PFSK-1 (cell line): Measurements from ENCODE around the gene MSI2.

Experiments used
- FOXP2 ChIP-seq: optimal IDR thresholded peaks from 2 replicates; pipeline ENCODE3; 2011; ENCODE audit warnings: borderline replicate concordance, control low read depth, inconsistent platforms; ENCODE audit not compliant: insufficient read depth; ENCODE audit errors: extremely low read length, extremely low read depth
- POLR2AphosphoS5 ChIP-seq: IDR thresholded peaks from 2 replicates; pipeline ENCODE4 v1.6.1; 2012; ENCODE audit warnings: low read depth, mild to moderate bottlenecking, control low read depth, low read length, moderate library complexity
- SIN3A ChIP-seq: IDR thresholded peaks from 2 replicates; pipeline ENCODE4 v1.6.1; 2012; ENCODE audit warnings: mild to moderate bottlenecking, low read length, moderate library complexity, borderline replicate concordance; ENCODE audit not compliant: insufficient read depth
- TAF1 ChIP-seq: IDR thresholded peaks from 2 replicates; pipeline ENCODE4 v1.6.1; 2012; ENCODE audit warnings: low read length, control low read depth, borderline replicate concordance; ENCODE audit not compliant: insufficient read depth
- TF ChIP-seq, protein P1 (sequence below), 2 experiments: IDR thresholded peaks; 2 replicates each; pipeline versions ENCODE4 v1.6.1 to v1.8.0; 2011 to 2012; ENCODE audit warnings: low read depth in 2 of 2, low read length in 2 of 2, control low read depth in 1 of 2, inconsistent platforms in 1 of 2, mild to moderate bottlenecking in 1 of 2, moderate library complexity in 1 of 2; ENCODE audit not compliant: insufficient read depth in 1 of 2

MSI2 gene

DNA sequence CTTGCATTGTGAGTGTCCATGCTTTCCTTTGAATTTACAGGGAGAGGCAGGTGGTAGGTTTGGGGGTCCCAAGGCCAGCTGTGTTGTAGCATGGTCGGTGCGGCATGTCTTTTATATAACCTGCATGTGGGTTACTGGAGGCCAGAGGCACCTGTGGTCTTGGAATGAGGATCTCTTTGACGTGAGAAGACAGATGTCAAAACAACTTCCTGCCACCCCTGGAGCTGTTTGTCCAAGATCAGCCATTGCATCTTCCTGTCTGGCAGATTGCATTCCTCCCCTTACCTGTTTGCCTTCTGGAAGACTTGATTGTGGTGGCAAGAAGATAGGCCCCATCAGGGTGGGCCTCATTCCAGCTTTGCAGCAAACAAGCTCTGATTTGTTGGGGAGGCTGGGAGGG is 175.1 kb downstream of the MSI2 start:
- TF ChIP-seq, protein P1, sequence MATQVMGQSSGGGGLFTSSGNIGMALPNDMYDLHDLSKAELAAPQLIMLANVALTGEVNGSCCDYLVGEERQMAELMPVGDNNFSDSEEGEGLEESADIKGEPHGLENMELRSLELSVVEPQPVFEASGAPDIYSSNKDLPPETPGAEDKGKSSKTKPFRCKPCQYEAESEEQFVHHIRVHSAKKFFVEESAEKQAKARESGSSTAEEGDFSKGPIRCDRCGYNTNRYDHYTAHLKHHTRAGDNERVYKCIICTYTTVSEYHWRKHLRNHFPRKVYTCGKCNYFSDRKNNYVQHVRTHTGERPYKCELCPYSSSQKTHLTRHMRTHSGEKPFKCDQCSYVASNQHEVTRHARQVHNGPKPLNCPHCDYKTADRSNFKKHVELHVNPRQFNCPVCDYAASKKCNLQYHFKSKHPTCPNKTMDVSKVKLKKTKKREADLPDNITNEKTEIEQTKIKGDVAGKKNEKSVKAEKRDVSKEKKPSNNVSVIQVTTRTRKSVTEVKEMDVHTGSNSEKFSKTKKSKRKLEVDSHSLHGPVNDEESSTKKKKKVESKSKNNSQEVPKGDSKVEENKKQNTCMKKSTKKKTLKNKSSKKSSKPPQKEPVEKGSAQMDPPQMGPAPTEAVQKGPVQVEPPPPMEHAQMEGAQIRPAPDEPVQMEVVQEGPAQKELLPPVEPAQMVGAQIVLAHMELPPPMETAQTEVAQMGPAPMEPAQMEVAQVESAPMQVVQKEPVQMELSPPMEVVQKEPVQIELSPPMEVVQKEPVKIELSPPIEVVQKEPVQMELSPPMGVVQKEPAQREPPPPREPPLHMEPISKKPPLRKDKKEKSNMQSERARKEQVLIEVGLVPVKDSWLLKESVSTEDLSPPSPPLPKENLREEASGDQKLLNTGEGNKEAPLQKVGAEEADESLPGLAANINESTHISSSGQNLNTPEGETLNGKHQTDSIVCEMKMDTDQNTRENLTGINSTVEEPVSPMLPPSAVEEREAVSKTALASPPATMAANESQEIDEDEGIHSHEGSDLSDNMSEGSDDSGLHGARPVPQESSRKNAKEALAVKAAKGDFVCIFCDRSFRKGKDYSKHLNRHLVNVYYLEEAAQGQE (IDR thresholded peaks at IDR 0.05; ENCODE audit: insufficient read depth in 1 of 2, low read depth in 2 of 2, low read length in 2 of 2) = no peak
- TF ChIP-seq SIN3A (no peak), TAF1 (no peak), POLR2AphosphoS5 (no peak), FOXP2 (no peak)

DNA sequence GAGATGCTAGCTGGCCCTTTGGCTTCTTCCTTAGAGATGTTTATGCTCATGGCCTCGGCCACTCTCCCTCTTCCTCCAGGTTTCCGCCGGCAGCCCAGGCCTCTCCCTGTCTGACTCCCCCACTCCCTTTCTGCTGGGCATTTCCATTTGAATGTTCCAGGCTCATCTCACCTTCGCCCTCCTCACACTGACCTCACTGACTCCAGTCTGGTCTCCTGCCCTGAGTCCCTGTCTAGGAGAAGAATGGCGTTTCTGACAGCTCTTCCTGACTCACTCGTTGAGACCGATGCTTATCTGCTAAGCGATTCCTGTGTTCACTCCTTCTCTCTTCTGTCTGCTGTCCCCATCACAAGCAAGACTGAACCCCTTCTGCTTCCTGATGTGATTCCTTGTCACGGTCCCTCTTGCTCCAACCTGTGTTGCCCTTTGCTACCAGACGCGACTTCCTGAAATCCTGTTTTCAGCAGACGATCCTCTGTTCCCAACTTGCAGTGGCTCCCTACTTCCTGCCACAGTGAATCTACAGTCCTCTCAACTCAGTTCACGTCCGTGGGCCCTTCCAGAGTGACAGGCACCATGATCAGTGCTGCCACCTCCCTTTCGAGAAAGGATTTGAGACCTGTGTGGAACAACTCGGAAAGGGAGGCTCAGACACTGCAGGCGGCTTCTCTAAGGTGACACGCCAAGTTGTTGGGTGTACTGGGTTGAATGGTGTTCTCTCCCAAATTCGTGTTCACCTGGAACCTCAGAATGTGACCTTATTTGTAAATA is 176.4 kb downstream of the MSI2 start:
- 0 out of 2 replicates have a peak, but pooled peaks have one; percentile 15 for TF ChIP-seq SIN3A
- no peak for TF ChIP-seq FOXP2

DNA sequence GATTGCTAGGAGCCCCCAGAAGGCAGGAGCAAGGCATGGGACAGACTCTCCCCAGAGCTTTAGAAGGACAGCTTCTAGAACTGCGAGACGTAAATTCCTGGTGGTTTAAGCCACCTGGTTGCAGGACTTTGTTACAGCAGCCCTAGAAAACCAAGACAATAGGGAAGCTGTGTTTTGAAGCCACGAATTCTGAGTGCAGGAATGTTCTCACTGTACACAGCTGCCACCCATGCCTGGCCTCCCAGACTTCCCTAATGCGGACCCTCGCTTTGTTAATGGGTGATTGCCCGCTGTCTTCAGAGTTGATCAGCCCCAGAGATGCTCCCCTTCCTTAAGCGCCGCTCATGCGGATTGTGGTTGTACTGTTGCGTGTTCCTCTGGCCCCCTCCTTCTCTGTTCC is 177.1 kb downstream of the MSI2 start:
- TF ChIP-seq FOXP2 (no peak), POLR2AphosphoS5 (no peak), TAF1 (no peak), SIN3A (no peak)
- TF ChIP-seq, protein P1 (IDR thresholded peaks at IDR 0.05; ENCODE audit: insufficient read depth in 1 of 2, low read depth in 2 of 2, low read length in 2 of 2) = no peak

DNA sequence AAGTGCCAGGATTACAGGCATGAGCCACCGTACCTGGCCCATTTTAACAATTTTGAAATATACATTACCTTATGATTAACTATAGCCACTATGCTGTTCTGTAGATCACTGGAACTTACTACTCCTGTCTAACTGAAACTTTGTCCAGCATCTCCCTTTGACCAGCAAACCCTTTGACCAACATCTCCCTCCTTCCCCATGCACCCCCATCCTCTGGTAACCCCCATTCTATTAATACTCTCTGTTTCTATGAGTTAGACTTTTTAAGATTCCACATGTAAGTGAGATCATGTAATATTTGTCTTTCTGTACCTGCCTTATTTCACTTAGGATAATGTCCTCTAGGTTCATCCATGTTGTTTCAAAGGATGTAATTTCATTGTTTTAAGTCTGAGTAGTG is 178.0 kb downstream of the MSI2 start:
- TF ChIP-seq SIN3A (no peak), TAF1 (no peak), FOXP2 (no peak), POLR2AphosphoS5 (no peak)
- TF ChIP-seq, protein P1 (IDR thresholded peaks at IDR 0.05; ENCODE audit: insufficient read depth in 1 of 2, low read depth in 2 of 2, low read length in 2 of 2) = no peak

DNA sequence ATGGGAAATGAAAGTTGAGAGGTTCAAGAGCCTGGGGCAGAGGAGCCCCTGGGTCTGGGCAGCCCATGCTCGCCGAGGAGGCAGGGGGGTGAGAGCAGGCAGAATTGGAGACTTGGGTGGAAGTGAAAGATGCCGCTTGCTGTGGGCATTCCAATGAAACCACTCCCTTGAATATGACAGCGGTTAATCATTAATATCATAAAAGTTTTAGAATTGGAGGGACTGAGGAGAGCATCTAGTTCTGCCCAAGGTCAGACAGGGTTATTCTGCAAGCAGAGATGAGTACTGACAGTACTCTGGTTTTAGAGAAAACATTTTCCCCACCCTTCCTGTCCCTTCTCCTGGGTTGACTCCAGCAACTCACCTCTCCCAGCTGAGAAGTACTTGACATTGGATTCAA is 180.2 kb downstream of the MSI2 start:
- no peak for TF ChIP-seq SIN3A
- no peak for TF ChIP-seq POLR2AphosphoS5
- no peak for TF ChIP-seq TAF1
- no peak for TF ChIP-seq FOXP2
- TF ChIP-seq, protein P1 (IDR thresholded peaks at IDR 0.05; ENCODE audit: insufficient read depth in 1 of 2, low read depth in 2 of 2, low read length in 2 of 2) = no peak
